GM12878 (cell line): ENCODE measurements around the gene KIAA0825. TPM values are rescaled to one million over a fixed set of nuclear protein-coding genes. Genes with fewer than 3 reads are reported as not detected.

Experiments used
- ATAC-seq: fragments of 200-7000 bp; cut with Tn5 transposase; 3 replicates; pipeline ENCODE4 v1.9.1; 2020; ENCODE audit warnings: mild to moderate bottlenecking, moderate library complexity
- BruUV-seq: library from RNA; stranded (reverse); fragments of 400-500 nt; replicated peaks from 2 replicates; lab custom pipeline; 2021; lab: Mats Ljungman, UMichigan
- CTCF ChIA-PET: fragments of 300-600 bp; sonication (Branson Sonifier 250); formaldehyde crosslinking; extraction: SDS; loops from one replicate; lab custom pipeline; 2021; ENCODE audit warnings: inconsistent platforms; lab: Yijun Ruan, JAX
- POLR2A ChIA-PET: fragments of 350-600 bp; formaldehyde crosslinking; extraction: SDS; loops from one replicate; lab custom pipeline; 2021; ENCODE audit warnings: inconsistent platforms; lab: Charles Lee
- RAD21 ChIA-PET: fragments of 300-600 bp; sonication (Branson Sonifier 250); formaldehyde crosslinking; loops from one replicate; lab custom pipeline; 2023; ENCODE audit warnings: antibody characterized with exemption; ENCODE audit not compliant: unreplicated experiment; lab: Charles Lee
- SMC1A ChIA-PET: fragments of 300-600 bp; sonication (Branson Sonifier 250); formaldehyde crosslinking; loops from one replicate; lab custom pipeline; 2023; ENCODE audit not compliant: unreplicated experiment, uncharacterized antibody; lab: Charles Lee
- DNase-seq: peaks from one replicate; pipeline ENCODE4 v3.0.0-alpha.2; 2011; ENCODE audit warnings: low read depth, low spot score
- FAIRE-seq: peaks from 3 replicates; lab custom pipeline; 2011; peaks lifted over from hg19 to GRCh38; lab: Jason Lieb, UNC
- H2AFZ ChIP-seq: 2 replicates; pipeline ENCODE4 v1.6.0; 2011; ENCODE audit warnings: low read depth, low read length, control low read depth; ENCODE audit not compliant: control insufficient read depth
- H3K27ac ChIP-seq: 2 replicates; pipeline ENCODE4 v1.5.1; 2011; ENCODE audit warnings: control low read depth; ENCODE audit not compliant: control insufficient read depth, insufficient read depth
- H3K27me3 ChIP-seq, 2 experiments: replicated peaks in 1 of 2; 2 replicates each; pipeline versions ENCODE4 v1.6.0 to v1.6.1; 2011; ENCODE audit warnings: low read length in 1 of 2; ENCODE audit not compliant: control insufficient read depth in 2 of 2, insufficient read depth in 2 of 2
- H3K36me3 ChIP-seq, 2 experiments: 2 replicates each; pipeline ENCODE4 v1.5.1; 2011; ENCODE audit warnings: low read length in 1 of 2; ENCODE audit not compliant: control insufficient read depth in 2 of 2, insufficient read depth in 2 of 2
- H3K4me1 ChIP-seq: 2 replicates; pipeline ENCODE4 v1.6.1; 2011; ENCODE audit warnings: mild to moderate bottlenecking, low read length, moderate library complexity, mixed read lengths; ENCODE audit not compliant: control insufficient read depth, insufficient read depth
- H3K4me2 ChIP-seq: 2 replicates; pipeline ENCODE4 v1.6.0; 2011; ENCODE audit warnings: control low read depth; ENCODE audit not compliant: control insufficient read depth, insufficient read depth
- H3K4me3 ChIP-seq: fragments of 200-600 bp; sonication (generic); 2 replicates; pipeline ENCODE4 v1.5.1; 2016
- H3K79me2 ChIP-seq: 2 replicates; pipeline ENCODE4 v1.6.0; 2011; ENCODE audit warnings: low read length; ENCODE audit not compliant: control insufficient read depth, insufficient read depth
- H3K9ac ChIP-seq: 2 replicates; pipeline ENCODE4 v1.8.0; 2011; ENCODE audit warnings: low read length, control low read depth, mixed read lengths; ENCODE audit not compliant: control insufficient read depth, insufficient read depth
- H3K9me3 ChIP-seq: replicated peaks from 3 replicates; pipeline ENCODE4 v1.5.1; 2011; ENCODE audit warnings: mild to moderate bottlenecking, low read length; ENCODE audit not compliant: control insufficient read depth, insufficient read depth
- H4K20me1 ChIP-seq: 2 replicates; pipeline ENCODE4 v1.6.0; 2011; ENCODE audit not compliant: control insufficient read depth, insufficient read depth
- CBFB ChIP-seq: IDR thresholded peaks from 2 replicates; pipeline ENCODE4 v1.6.1; 2016; ENCODE audit warnings: antibody characterized with exemption, low read depth
- E2F4 ChIP-seq: IDR thresholded peaks from 2 replicates; pipeline ENCODE4 v1.6.1; 2012; ENCODE audit warnings: low read depth, low read length, improper control_type of control experiment
- EP300 ChIP-seq, 2 experiments: fragments of 150-350 bp in 1 of 2; IDR thresholded peaks; 2 replicates each; pipeline ENCODE4 v1.6.1; 2011 to 2012; ENCODE audit warnings: low read depth in 2 of 2, low read length in 2 of 2, borderline replicate concordance in 1 of 2, improper control_type of control experiment in 1 of 2, inconsistent platforms in 1 of 2; ENCODE audit not compliant: control insufficient read depth in 1 of 2
- ESRRA ChIP-seq: IDR thresholded peaks from 2 replicates; pipeline ENCODE4 v1.6.1; 2012; ENCODE audit warnings: mild to moderate bottlenecking, low read length, improper control_type of control experiment
- FOS ChIP-seq: IDR thresholded peaks from 3 replicates; pipeline ENCODE4 v1.6.1; 2011; ENCODE audit warnings: borderline replicate concordance; ENCODE audit not compliant: insufficient read length; ENCODE audit errors: extremely low read depth
- HDGF ChIP-seq: fragments of 450-650 bp; IDR thresholded peaks from 2 replicates; pipeline ENCODE4 v1.6.1; 2016; ENCODE audit warnings: antibody characterized with exemption
- IKZF2 ChIP-seq, 2 experiments: fragments of 450-650 bp; IDR thresholded peaks; 2 replicates each; pipeline ENCODE4 v1.6.1; 2017; ENCODE audit warnings: mild to moderate bottlenecking in 2 of 2, moderate library complexity in 2 of 2
- IRF4 ChIP-seq: IDR thresholded peaks from 2 replicates; pipeline ENCODE4 v1.6.1; 2011; ENCODE audit warnings: low read depth, low read length
- IRF5 ChIP-seq: fragments of 450-650 bp; IDR thresholded peaks from 2 replicates; pipeline ENCODE4 v1.6.1; 2017; ENCODE audit warnings: borderline replicate concordance
- MTA2 ChIP-seq: fragments of 450-650 bp; IDR thresholded peaks from 2 replicates; pipeline ENCODE4 v1.6.1; 2016; ENCODE audit warnings: low read depth, mild to moderate bottlenecking, moderate library complexity
- NFYB ChIP-seq: IDR thresholded peaks from 2 replicates; pipeline ENCODE4 v1.6.1; 2011; ENCODE audit warnings: low read depth, mild to moderate bottlenecking, low read length, improper control_type of control experiment, moderate library complexity; ENCODE audit not compliant: insufficient read depth
- RELB ChIP-seq: fragments of 450-650 bp; IDR thresholded peaks from 2 replicates; pipeline ENCODE4 v1.6.1; 2017; ENCODE audit warnings: low read depth, mild to moderate bottlenecking, moderate library complexity
- SIX5 ChIP-seq: IDR thresholded peaks from 2 replicates; pipeline ENCODE4 v1.6.1; 2011; ENCODE audit warnings: mild to moderate bottlenecking, low read depth, low read length, moderate library complexity; ENCODE audit not compliant: severe bottlenecking
- SMAD1 ChIP-seq: fragments of 450-650 bp; IDR thresholded peaks from 2 replicates; pipeline ENCODE4 v1.6.1; 2018; ENCODE audit warnings: mild to moderate bottlenecking, low read depth; ENCODE audit not compliant: partially characterized antibody
- TARDBP ChIP-seq: IDR thresholded peaks from 2 replicates; pipeline ENCODE4 v1.6.1; 2016; ENCODE audit warnings: borderline replicate concordance
- TBL1XR1 ChIP-seq: IDR thresholded peaks from 2 replicates; pipeline ENCODE4 v1.6.1; 2012; ENCODE audit warnings: low read depth, low read length, improper control_type of control experiment
- YBX1 ChIP-seq: fragments of 450-650 bp; IDR thresholded peaks from 2 replicates; pipeline ENCODE4 v1.6.1; 2016; ENCODE audit warnings: antibody characterized with exemption
- WGBS: methylation state at CpG from one replicate; pipeline ENCODE4 v1.1.6; 2016; ENCODE audit warnings: low lambda C conversion rate; ENCODE audit not compliant: insufficient replicate concordance, insufficient coverage; ENCODE audit errors: missing lambda C conversion rate; 5-methylcytosine and 5-hydroxymethylcytosine counted together
- in situ Hi-C: fragments of 300-500 bp; cut with MboI; formaldehyde crosslinking; loops from 9 replicates; pipeline ENCODE4 v1.14.3; 2018; ENCODE audit warnings: mixed read lengths
- intact Hi-C: fragments of 100-400 bp; cut with micrococcal nuclease; formaldehyde crosslinking; loops from one replicate; pipeline ENCODE4 v1.14.2; 2022; ENCODE audit not compliant: unreplicated experiment
- polyA plus RNA-seq, 11 experiments: library from polyadenylated mRNA; depleted of rRNA in 4 of 11; unstranded in 6 of 11; stranded (reverse) in 5 of 11; fragments of >200 nt; fragmentation: Nextera tagmentation in 4 of 11; fragmentation: Illumina TruSeq in 1 of 11; extraction: Ambion mirVana in 4 of 11; extraction: Trizol in 1 of 11; gene quantifications; 1 replicate in 1 of 11; 2 replicates in 10 of 11; pipeline versions ENCODE4 v1.2.1 to v1.2.3, GENCODE V29; 2011 to 2016; ENCODE audit warnings: inconsistent platforms in 2 of 11, missing spikeins in 2 of 11, low read depth in 1 of 11
- total RNA-seq, 4 experiments: library from RNA; depleted of rRNA in 3 of 4; stranded (reverse); fragments of >200 nt in 3 of 4; fragmentation: Illumina TruSeq in 1 of 4; extraction: Trizol in 1 of 4; gene quantifications; 2 replicates each; pipeline versions ENCODE4 v1.2.1 to v1.2.3, GENCODE V29; 2013 to 2021
- TF ChIP-seq, protein P1 (sequence below): IDR thresholded peaks from 2 replicates; pipeline ENCODE4 v1.6.1; 2011; ENCODE audit warnings: borderline replicate concordance, low read depth, mild to moderate bottlenecking, moderate library complexity, mixed read lengths, low read length; ENCODE audit not compliant: insufficient read depth; ENCODE audit errors: extremely low read length

Gene KIAA0825
- total and polyA plus RNA-seq, 10 of the 15 experiments (the other 5 are each of a cell fraction or from before 2014, with no cell fraction given): 0.55 to 1.9 (median 1.5) TPM

GRCh38 chr5:94250985-94251384 lies 367.4 kb downstream of the KIAA0825 start:
- 62% methylated on average over 5 of the region's 5 CpGs for WGBS

GRCh38 chr5:94249430-94249829 lies 369.0 kb downstream of the KIAA0825 start:
- H3K9ac ChIP-seq: no peak overlapping the region
- H3K27me3 ChIP-seq: no peaks in the 10 kb centered on the region; a peak in 1 of 4 replicates
- H3K4me2 ChIP-seq: no peak overlapping the region
- H2AFZ ChIP-seq: no peak overlapping the region
- no peaks in the 10 kb centered on the region for H3K36me3 ChIP-seq
- no peaks in the 10 kb centered on the region for H3K79me2 ChIP-seq
- intact Hi-C loops: no loop called here
- no TSS peak for BruUV-seq
- H4K20me1 ChIP-seq: no peaks in the 10 kb centered on the region
- no peaks in the 10 kb centered on the region for H3K9me3 ChIP-seq
- POLR2A ChIA-PET: no interaction called here
- in situ Hi-C loops: no loop called here
- CTCF ChIA-PET: no interaction called here
- H3K27ac ChIP-seq: no peak overlapping the region
- H3K4me3 ChIP-seq: no peak overlapping the region
- no peaks in the 10 kb centered on the region for H3K4me1 ChIP-seq
- SMC1A ChIA-PET: no interaction called here
- no peak for ATAC-seq
- no peak for DNase-seq
- 32% methylated on average over 2 of the region's 2 CpGs for WGBS
- RAD21 ChIA-PET: no interaction called here
- no peak for FAIRE-seq
- TF ChIP-seq EP300 (IDR thresholded peaks at IDR 0.05; ENCODE audit: borderline replicate concordance in 1 of 2, control insufficient read depth in 1 of 2, low read depth in 2 of 2, low read length in 2 of 2): no peak
- TF ChIP-seq CBFB: no peak
- TF ChIP-seq NFYB: no peak
- TF ChIP-seq FOS: no peak
- TF ChIP-seq SMAD1: no peak
- TF ChIP-seq RELB: no peak
- no peak for TF ChIP-seq MTA2
- no peak for TF ChIP-seq E2F4
- no peak for TF ChIP-seq IRF5

More at GRCh38 chr5:94250985-94251384, 367.4 kb downstream of the KIAA0825 start:
- Histone ChIP-seq H3K9ac (no peak overlapping the region), H3K36me3 (no peaks in the 10 kb centered on the region), H3K27ac (no peak overlapping the region), H3K4me1 (no peaks in the 10 kb centered on the region), H2AFZ (no peak overlapping the region), H4K20me1 (no peaks in the 10 kb centered on the region), H3K4me2 (no peak overlapping the region), H3K27me3 (no peaks in the 10 kb centered on the region; a peak in 1 of 4 replicates)
- intact Hi-C loops (no loop called here), in situ Hi-C loops (no loop called here)
- ChIA-PET CTCF (no interaction called here), RAD21 (no interaction called here), POLR2A (no interaction called here)
- DNase-seq: no peak
- TF ChIP-seq IRF4 (no peak), TARDBP (no peak), ESRRA (no peak), YBX1 (no peak), HDGF (no peak), TBL1XR1 (no peak), IKZF2 (IDR thresholded peaks at IDR 0.05) (no peak), SIX5 (no peak)
- TF ChIP-seq, protein P1, sequence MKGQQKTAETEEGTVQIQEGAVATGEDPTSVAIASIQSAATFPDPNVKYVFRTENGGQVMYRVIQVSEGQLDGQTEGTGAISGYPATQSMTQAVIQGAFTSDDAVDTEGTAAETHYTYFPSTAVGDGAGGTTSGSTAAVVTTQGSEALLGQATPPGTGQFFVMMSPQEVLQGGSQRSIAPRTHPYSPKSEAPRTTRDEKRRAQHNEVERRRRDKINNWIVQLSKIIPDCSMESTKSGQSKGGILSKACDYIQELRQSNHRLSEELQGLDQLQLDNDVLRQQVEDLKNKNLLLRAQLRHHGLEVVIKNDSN: no peak
- TF ChIP-seq, all 136 proteins: peak for 0
- SMC1A ChIA-PET: no interaction called here
- no peak for FAIRE-seq
- no peak overlapping the region for H3K4me3 ChIP-seq
- no peak for ATAC-seq
- no peaks in the 10 kb centered on the region for H3K79me2 ChIP-seq
- no TSS peak for BruUV-seq
- H3K9me3 ChIP-seq: no peaks in the 10 kb centered on the region
